Lower lobe of right lung (tissue), 2 donors: Measurements from ENCODE around the gene SCMH1. TPM values are rescaled to one million over a fixed set of nuclear protein-coding genes. Genes with fewer than 3 reads are reported as not detected.

ENCODE experiments used
- ATAC-seq, 2 donors: fragments of 200-7000 bp; cut with Tn5 transposase; one replicate each; pipeline ENCODE4 v1.9.1; 2020 to 2022; ENCODE audit warnings: mild to moderate bottlenecking in 2 of 2, moderate library complexity in 2 of 2
- DNase-seq: peaks from one replicate; pipeline ENCODE4 v3.0.0-alpha.2; 2020
- H3K27ac ChIP-seq: fragments of 200-600 bp; one replicate; pipeline ENCODE4 v1.8.0; 2022
- H3K27me3 ChIP-seq: fragments of 200-600 bp; one replicate; pipeline ENCODE4 v1.8.0; 2022; ENCODE audit warnings: low read depth
- H3K36me3 ChIP-seq: fragments of 200-600 bp; one replicate; pipeline ENCODE4 v1.8.0; 2022; ENCODE audit warnings: mild to moderate bottlenecking
- H3K4me1 ChIP-seq: fragments of 200-600 bp; one replicate; pipeline ENCODE4 v1.8.0; 2022
- H3K4me3 ChIP-seq: fragments of 200-600 bp; one replicate; pipeline ENCODE4 v1.8.0; 2022; ENCODE audit warnings: mild to moderate bottlenecking
- H3K9me3 ChIP-seq: fragments of 200-600 bp; one replicate; pipeline ENCODE4 v1.8.0; 2022
- intact Hi-C: fragments of 100-400 bp; cut with DNase I; formaldehyde crosslinking; loops from one replicate; pipeline ENCODE4 v1.11.0; 2022
- total RNA-seq: library from RNA; stranded (reverse); fragmentation: NEBNext Ultra II Directional; extraction: Animal tissue kit (Norgen Biotek cat#: 25700); gene quantifications from one replicate; pipeline ENCODE4 v1.2.1, GENCODE V29; 2021
- TF ChIP-seq, protein P1 (sequence below): fragments of 200-600 bp; IDR thresholded peaks from one replicate; pipeline ENCODE4 v1.8.0; 2022; ENCODE audit warnings: antibody characterized with exemption, mild to moderate bottlenecking
- donor health status: DM: no; HTN: yes; CAD: no; lungs with severe emphysema.

SCMH1 gene
- total RNA-seq, 1 donor from 2014 or later = 30.0 TPM

DNA sequence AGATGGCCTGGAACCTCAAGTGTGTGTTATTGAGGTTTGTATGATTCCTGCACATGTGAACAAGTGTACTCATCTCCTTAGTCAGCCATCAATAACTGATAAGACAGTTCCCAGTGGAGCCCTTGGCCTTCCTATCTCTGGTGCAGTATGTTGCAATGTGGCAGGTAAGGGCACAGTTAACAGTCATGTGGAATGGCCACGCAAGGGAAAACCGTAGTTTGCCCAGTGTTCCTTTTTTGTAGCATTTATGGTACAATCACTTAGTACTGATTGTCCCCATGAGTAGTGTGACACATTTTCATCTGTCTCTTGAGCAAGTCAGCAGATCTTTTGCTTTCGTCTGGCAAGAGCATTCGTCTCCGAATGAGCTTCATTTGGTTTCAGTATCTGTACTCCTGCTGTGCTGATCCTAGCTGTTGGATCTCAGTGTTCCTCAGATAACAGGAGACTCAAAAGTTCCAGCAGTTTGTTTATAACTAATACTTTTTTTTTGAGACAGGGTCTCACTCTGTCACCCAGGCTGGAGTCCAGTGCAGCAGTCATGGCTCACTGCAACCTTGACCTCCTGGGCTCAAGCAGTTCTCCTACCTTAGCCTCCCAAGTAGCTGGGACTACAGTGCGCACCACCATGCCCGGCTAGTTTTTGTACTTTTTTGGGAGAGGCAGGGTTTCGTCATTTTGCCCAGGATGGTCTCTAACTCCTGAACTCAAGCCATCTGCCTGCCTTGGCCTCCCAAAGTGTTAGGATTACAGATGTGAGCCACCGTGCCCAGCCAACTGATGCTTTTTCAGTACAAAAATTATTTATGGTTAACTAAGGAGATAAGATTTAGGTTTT lies 254.4 kb downstream of the SCMH1 start:
- Histone ChIP-seq H3K27me3 (no peaks in the 10 kb centered on the region), H3K9me3 (no peaks in the 10 kb centered on the region), H3K27ac (no peak overlapping the region), H3K36me3 (peaks cover 69% of the 10 kb centered on the region), H3K4me3 (no peak overlapping the region), H3K4me1 (peaks cover 29% of the 10 kb centered on the region)
- intact Hi-C loops = no loop called here
- ATAC-seq = no peak
- TF ChIP-seq, protein P1, sequence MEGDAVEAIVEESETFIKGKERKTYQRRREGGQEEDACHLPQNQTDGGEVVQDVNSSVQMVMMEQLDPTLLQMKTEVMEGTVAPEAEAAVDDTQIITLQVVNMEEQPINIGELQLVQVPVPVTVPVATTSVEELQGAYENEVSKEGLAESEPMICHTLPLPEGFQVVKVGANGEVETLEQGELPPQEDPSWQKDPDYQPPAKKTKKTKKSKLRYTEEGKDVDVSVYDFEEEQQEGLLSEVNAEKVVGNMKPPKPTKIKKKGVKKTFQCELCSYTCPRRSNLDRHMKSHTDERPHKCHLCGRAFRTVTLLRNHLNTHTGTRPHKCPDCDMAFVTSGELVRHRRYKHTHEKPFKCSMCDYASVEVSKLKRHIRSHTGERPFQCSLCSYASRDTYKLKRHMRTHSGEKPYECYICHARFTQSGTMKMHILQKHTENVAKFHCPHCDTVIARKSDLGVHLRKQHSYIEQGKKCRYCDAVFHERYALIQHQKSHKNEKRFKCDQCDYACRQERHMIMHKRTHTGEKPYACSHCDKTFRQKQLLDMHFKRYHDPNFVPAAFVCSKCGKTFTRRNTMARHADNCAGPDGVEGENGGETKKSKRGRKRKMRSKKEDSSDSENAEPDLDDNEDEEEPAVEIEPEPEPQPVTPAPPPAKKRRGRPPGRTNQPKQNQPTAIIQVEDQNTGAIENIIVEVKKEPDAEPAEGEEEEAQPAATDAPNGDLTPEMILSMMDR = no peak
- no peak for DNase-seq

DNA sequence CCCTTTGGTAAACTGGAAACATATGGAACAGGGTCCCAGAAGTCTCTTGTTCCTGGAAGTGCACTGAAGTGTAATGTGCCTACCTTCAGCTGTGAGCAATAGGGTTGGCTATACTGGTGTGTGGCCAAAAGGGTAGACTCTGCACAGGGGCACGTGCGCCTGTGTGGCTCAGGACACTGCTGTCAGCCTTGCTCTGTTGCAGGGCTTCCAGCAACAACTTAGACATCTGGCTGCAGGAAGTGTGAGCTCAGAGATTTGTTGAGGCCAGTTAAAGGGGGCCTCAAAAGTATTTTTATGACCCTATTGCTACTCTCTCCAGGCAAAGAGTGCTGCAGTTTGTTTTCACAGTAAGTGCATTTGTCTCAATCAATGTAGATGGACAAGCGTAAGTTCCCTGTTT lies 255.2 kb downstream of the SCMH1 start:
- intact Hi-C loops = no loop called here
- no peaks in the 10 kb centered on the region for H3K9me3 ChIP-seq
- peak; percentile 34 to 38 for ATAC-seq
- no peaks in the 10 kb centered on the region for H3K27me3 ChIP-seq
- peaks cover 62% of the 10 kb centered on the region for H3K36me3 ChIP-seq
- H3K4me3 ChIP-seq = no peak overlapping the region
- peaks cover 29% of the 10 kb centered on the region for H3K4me1 ChIP-seq
- no peak for DNase-seq
- H3K27ac ChIP-seq = peak overlapping the region; percentile 28
- TF ChIP-seq, protein P1 = no peak

DNA sequence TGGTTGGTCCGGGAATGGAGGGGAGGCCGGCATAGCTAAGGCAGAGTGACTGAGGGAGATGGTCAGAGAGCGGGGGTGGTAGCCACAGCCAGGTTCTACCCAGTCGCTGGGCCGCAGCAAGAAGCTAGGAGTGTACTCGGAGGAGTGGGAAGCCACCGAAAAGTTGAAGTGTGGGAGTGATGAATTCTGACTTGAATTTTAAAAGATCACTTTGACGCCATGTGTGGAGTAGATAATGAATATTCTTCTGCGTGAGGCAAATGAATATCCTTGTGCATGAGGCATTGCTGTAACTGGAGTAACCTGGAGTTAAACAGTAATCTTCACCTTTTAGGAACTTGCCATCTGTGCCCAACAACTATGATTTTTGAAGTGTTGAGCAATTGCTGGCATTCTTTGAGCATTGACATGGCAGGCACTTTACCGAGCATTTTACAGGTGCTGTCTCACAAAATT lies 255.8 kb downstream of the SCMH1 start:
- H3K36me3 ChIP-seq = peaks cover 56% of the 10 kb centered on the region
- intact Hi-C loops = no loop called here
- TF ChIP-seq, protein P1 = no peak
- peak; percentile 48 to 63 for ATAC-seq
- H3K27ac ChIP-seq = peak overlapping the region; percentile 28
- no peak overlapping the region for H3K4me3 ChIP-seq
- peaks cover 32% of the 10 kb centered on the region for H3K4me1 ChIP-seq
- no peaks in the 10 kb centered on the region for H3K9me3 ChIP-seq
- no peaks in the 10 kb centered on the region for H3K27me3 ChIP-seq
- DNase-seq = no peak

DNA sequence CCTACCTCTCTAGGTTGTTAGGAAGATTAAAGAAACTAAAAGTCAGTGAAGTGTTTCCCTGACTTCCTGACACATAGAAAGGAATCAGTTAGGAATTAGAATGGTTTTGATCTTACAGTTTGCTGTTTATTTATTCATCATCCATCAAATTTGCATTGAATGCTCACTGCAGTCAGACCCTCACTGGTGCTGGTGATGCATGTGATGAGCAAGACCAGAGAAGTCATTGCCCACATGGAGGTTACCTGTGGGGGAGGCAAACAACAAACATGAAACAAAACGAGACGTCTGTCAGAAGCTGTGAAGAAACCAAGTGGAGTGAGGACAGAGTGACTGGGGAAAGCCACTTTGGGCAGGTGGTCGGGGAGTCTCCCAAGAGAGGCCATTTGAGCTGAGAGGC lies 256.2 kb downstream of the SCMH1 start:
- intact Hi-C loops = no loop called here
- Histone ChIP-seq H3K4me3 (no peak overlapping the region), H3K9me3 (no peaks in the 10 kb centered on the region), H3K27ac (peak overlapping the region; percentile 28), H3K36me3 (peaks cover 51% of the 10 kb centered on the region), H3K4me1 (peaks cover 37% of the 10 kb centered on the region), H3K27me3 (no peaks in the 10 kb centered on the region)
- ATAC-seq = no peak
- DNase-seq = no peak
- TF ChIP-seq, protein P1 = no peak

DNA sequence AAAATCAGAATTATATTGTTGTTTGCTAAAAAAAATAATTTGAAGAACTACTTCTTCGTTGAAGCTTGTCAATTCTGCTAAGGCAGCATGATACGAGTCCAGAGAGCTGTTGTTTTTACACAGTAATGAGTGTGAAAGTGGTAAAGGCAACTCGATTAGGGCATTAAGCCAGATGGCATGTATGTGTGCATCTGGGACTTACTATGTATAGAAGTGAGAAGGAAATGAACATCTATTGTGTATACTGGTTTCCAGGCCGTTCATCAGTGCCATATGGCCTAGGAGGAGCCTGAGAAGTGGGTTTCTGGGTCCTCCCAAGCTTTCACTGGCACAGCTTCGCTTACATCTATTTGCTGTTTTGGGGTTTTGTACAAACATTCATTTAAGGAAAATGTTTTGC lies 256.9 kb downstream of the SCMH1 start:
- no peak for ATAC-seq
- peaks cover 45% of the 10 kb centered on the region for H3K36me3 ChIP-seq
- TF ChIP-seq, protein P1 = no peak
- peak overlapping the region; percentile 9 for H3K27ac ChIP-seq
- no peak overlapping the region for H3K4me3 ChIP-seq
- intact Hi-C loops = no loop called here
- H3K27me3 ChIP-seq = no peaks in the 10 kb centered on the region
- peaks cover 43% of the 10 kb centered on the region for H3K4me1 ChIP-seq
- DNase-seq = no peak
- no peaks in the 10 kb centered on the region for H3K9me3 ChIP-seq
